ENCODE data around the gene SLC38A11.
"Not testable (repeated sequence)": the region's sequence is repeated elsewhere in the genome, so short reads cannot be mapped to it uniquely, and the experiment has no call there.

SLC38A11 gene

GRCh38 chr2:164992818-164993217, 37.5 kb upstream of the SLC38A11 start:
- TF ChIP-seq ARNT (IDR thresholded peaks at IDR 0.05): no peak
- CTCF ChIA-PET: interaction anchor here (0.7 to 1.0 kb wide), 6 partner anchors 12 to 212 kb away, joined by 3 to 4 read pairs (median 3); no protein-coding TSS in a partner anchor
- DNase-seq (ENCODE audit: extremely low spot score): peak; percentile 13
- POLR2A ChIA-PET: no interaction called here

GRCh38 chr2:164992093-164992454, 36.7 kb upstream of the SLC38A11 start:
- DNase-seq (ENCODE audit: extremely low spot score); CTCF ChIA-PET; POLR2A ChIA-PET: not testable (repeated sequence)

GRCh38 chr2:164991361-164992092, 36.2 kb upstream of the SLC38A11 start:
- DNase-seq (ENCODE audit: extremely low spot score); POLR2A ChIA-PET; CTCF ChIA-PET: not testable (repeated sequence)

DNA sequence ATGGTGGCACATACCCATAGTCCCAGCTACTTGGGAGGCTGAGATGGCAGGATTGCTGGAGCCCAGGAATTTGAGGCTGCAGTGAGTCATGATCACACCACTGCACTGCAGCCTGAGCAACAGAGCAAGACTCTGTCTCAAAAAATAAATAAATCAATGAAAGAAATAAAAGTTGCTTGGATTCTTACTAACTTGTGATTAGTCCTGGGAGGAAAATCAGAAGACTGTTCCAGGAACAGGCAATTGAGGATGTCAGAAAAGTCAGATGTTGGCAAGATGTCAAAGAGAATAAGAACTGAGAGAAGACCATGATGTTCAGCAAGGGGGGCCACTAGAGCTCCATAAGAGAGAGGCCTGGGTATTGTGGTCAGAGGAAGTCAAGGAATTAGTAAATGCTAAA, 35.6 kb upstream of the SLC38A11 start:
- POLR2A ChIA-PET; CTCF ChIA-PET; DNase-seq (ENCODE audit: extremely low spot score): not testable (repeated sequence)

- POLR2A ChIA-PET; DNase-seq (ENCODE audit: extremely low spot score); CTCF ChIA-PET: not testable (repeated sequence)
Observed at GRCh38 chr2:164988805-164989204, 33.5 kb upstream of the SLC38A11 start.

DNA sequence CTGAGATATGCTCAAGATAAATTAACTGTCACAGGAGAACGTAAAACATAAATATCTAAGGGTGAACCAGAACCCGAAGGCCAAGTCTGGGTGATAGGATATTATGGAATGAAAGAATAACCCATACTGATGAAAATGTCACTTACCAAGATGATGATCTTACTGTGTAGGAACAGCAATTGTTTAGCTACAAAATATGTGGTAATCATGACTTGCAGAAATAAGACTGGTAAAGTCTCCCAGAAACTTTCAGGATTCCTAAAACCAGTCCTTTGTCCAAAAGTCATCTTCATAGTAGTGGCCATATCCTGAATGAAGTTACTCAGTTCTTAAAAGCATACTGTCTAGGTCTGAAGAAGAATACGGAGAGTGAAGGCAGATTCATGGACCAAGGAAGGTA, 30.7 kb upstream of the SLC38A11 start:
- CTCF ChIA-PET; POLR2A ChIA-PET; DNase-seq (ENCODE audit: extremely low spot score): not testable (repeated sequence)

DNA sequence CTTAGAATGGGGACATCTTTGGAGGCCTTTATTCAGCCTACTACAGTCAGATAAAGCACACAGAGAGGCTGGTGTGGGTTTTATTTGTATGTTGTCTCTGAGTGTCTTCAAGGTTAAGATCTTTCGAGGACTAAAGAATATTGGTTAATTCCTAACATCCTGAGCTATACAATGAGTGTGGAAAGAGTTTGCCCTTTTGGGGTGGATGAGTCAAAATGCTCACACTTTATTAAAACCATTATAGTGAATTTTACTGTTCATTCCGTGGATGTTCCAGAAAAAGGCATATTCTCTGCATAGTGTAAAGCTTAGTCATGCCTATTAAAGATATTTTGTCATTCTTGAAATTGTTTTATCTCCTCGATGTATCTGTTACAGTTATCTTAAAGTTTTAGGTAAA, 29.1 kb upstream of the SLC38A11 start:
- no peak for TF ChIP-seq ELF4 (IDR thresholded peaks at IDR 0.05)
- no peak for TF ChIP-seq FOXM1 (IDR thresholded peaks at IDR 0.05; ENCODE audit: borderline replicate concordance)
- TF ChIP-seq NFRKB (IDR thresholded peaks at IDR 0.05): no peak
- no peak for TF ChIP-seq HDGF (IDR thresholded peaks at IDR 0.05; ENCODE audit: borderline replicate concordance)
- no peak for TF ChIP-seq LEF1 (IDR thresholded peaks at IDR 0.05; ENCODE audit: borderline replicate concordance)
- no peak for TF ChIP-seq SP1 (IDR thresholded peaks at IDR 0.05)
- no peak for TF ChIP-seq L3MBTL2 (conservative IDR thresholded peaks at IDR 0.05)
- no peak for TF ChIP-seq CTBP1 (IDR thresholded peaks at IDR 0.05; ENCODE audit: borderline replicate concordance)
- TF ChIP-seq SUZ12 (IDR thresholded peaks at IDR 0.05): no peak
- no peak for TF ChIP-seq FOXK2 (IDR thresholded peaks at IDR 0.05)
- TF ChIP-seq FOXA1 (IDR thresholded peaks at IDR 0.05): no peak
- ChIA-PET CTCF (no interaction called here), POLR2A (no interaction called here)
- no peak for DNase-seq (ENCODE audit: extremely low spot score)

- DNase-seq (ENCODE audit: extremely low spot score): no peak
- CTCF ChIA-PET: interaction anchor here (0.6 kb wide), 1 partner anchor 12 kb away, joined by 3 read pairs; no protein-coding TSS in a partner anchor
Observed at GRCh38 chr2:164981217-164981990, 26.1 kb upstream of the SLC38A11 start.

DNA sequence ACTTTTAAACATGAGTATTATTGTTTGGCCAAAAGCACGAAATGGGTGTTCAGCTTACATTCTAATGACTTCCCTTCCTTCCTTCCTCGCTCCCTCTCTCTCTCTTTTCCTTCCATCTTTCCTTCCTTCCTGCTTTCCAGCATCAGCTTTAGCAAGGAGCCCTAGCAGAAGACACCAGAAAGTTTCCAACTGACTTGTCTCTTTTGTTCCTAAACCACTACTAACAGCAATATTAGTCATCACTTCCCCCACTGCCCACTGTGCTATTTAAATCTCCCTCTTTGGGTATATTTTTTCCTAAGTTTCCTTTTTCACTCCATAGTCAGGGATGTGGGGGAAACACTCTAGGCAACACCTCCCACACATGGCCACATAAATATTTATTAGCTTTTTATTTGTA, 25.4 kb upstream of the SLC38A11 start:
- DNase-seq (ENCODE audit: extremely low spot score); POLR2A ChIA-PET; CTCF ChIA-PET: not testable (repeated sequence)

More at GRCh38 chr2:164981217-164981990, 26.1 kb upstream of the SLC38A11 start:
- TF ChIP-seq SP1 (IDR thresholded peaks at IDR 0.05) (no peak), SUZ12 (IDR thresholded peaks at IDR 0.05) (no peak), NFRKB (IDR thresholded peaks at IDR 0.05) (no peak), ARNT (IDR thresholded peaks at IDR 0.05) (no peak), L3MBTL2 (conservative IDR thresholded peaks at IDR 0.05) (no peak), FOXA1 (IDR thresholded peaks at IDR 0.05) (no peak), FOXK2 (IDR thresholded peaks at IDR 0.05) (no peak), HDGF (IDR thresholded peaks at IDR 0.05; ENCODE audit: borderline replicate concordance) (no peak), LEF1 (IDR thresholded peaks at IDR 0.05; ENCODE audit: borderline replicate concordance) (no peak), BHLHE40 (IDR thresholded peaks at IDR 0.05; ENCODE audit: borderline replicate concordance) (no peak), PKNOX1 (IDR thresholded peaks at IDR 0.05) (no peak), ELF4 (IDR thresholded peaks at IDR 0.05) (no peak), FOXM1 (IDR thresholded peaks at IDR 0.05; ENCODE audit: borderline replicate concordance) (no peak), ZNF384 (IDR thresholded peaks at IDR 0.05) (no peak), TARDBP (IDR thresholded peaks at IDR 0.05) (no peak), CTBP1 (IDR thresholded peaks at IDR 0.05; ENCODE audit: borderline replicate concordance) (no peak)
- POLR2A ChIA-PET: no interaction called here
